KMS-11 (cell line): Measurements from ENCODE around the gene CLRN3.

Source experiments
- H2AFZ ChIP-seq: fragments of 200-600 bp; sonication (generic); 2 replicates; pipeline ENCODE4 v1.6.1; 2016; ENCODE audit warnings: antibody characterized with exemption, mixed run types, low read depth
- H3K27ac ChIP-seq: fragments of 200-600 bp; sonication (generic); 2 replicates; pipeline ENCODE4 v1.6.1; 2016; ENCODE audit warnings: mild to moderate bottlenecking, mixed run types
- H3K27me3 ChIP-seq: fragments of 200-600 bp; sonication (generic); 2 replicates; pipeline ENCODE4 v1.6.1; 2017; ENCODE audit warnings: mild to moderate bottlenecking, low read depth, mixed run types, moderate library complexity; ENCODE audit not compliant: insufficient read depth
- H3K36me3 ChIP-seq: fragments of 200-600 bp; sonication (generic); 2 replicates; pipeline ENCODE4 v1.6.1; 2017; ENCODE audit warnings: mild to moderate bottlenecking, mixed run types; ENCODE audit not compliant: insufficient read depth
- H3K4me1 ChIP-seq: fragments of 200-600 bp; sonication (generic); 2 replicates; pipeline ENCODE4 v1.6.1; 2016; ENCODE audit warnings: mild to moderate bottlenecking, low read depth, mixed run types; ENCODE audit not compliant: poor library complexity, severe bottlenecking
- H3K4me2 ChIP-seq: fragments of 200-600 bp; sonication (generic); 2 replicates; pipeline ENCODE4 v1.7.0; 2016; ENCODE audit warnings: mild to moderate bottlenecking, mixed run types
- H3K4me3 ChIP-seq: fragments of 200-600 bp; sonication (generic); IDR thresholded peaks from 2 replicates; pipeline ENCODE4 v1.6.1; 2017; ENCODE audit warnings: low read depth, low read length, mixed read lengths; ENCODE audit not compliant: insufficient read depth
- H3K79me2 ChIP-seq: fragments of 200-600 bp; sonication (generic); 2 replicates; pipeline ENCODE4 v1.6.1; 2016; ENCODE audit warnings: low read depth, mixed run types; ENCODE audit not compliant: insufficient read depth
- H3K9ac ChIP-seq: fragments of 200-600 bp; sonication (generic); 2 replicates; pipeline ENCODE4 v1.6.1; 2016; ENCODE audit warnings: mild to moderate bottlenecking, mixed run types
- H4K20me1 ChIP-seq: fragments of 200-600 bp; sonication (generic); 2 replicates; pipeline ENCODE4 v1.6.1; 2016; ENCODE audit warnings: mild to moderate bottlenecking, mixed run types; ENCODE audit not compliant: insufficient read depth
- CTCF ChIP-seq: fragments of 200-600 bp; sonication (generic); conservative IDR thresholded peaks from 2 replicates; pipeline ENCODE4 v1.6.1; 2017; ENCODE audit warnings: low read depth, mild to moderate bottlenecking, antibody characterized with exemption, low read length, moderate library complexity, mixed read lengths

Gene CLRN3

GRCh38 chr10:127887541-127888415 lies 5.0 kb downstream of the CLRN3 start:
- H3K4me2 ChIP-seq = no peak overlapping the region
- no peaks in the 10 kb centered on the region for H4K20me1 ChIP-seq
- H3K9ac ChIP-seq = no peak overlapping the region
- no peaks in the 10 kb centered on the region for H3K36me3 ChIP-seq
- H3K27me3 ChIP-seq = no peaks in the 10 kb centered on the region
- TF ChIP-seq CTCF = no peak
- H3K4me1 ChIP-seq = no peaks in the 10 kb centered on the region
- no peak overlapping the region for H3K4me3 ChIP-seq
- H3K79me2 ChIP-seq = no peaks in the 10 kb centered on the region
- H2AFZ ChIP-seq = no peak overlapping the region
- H3K27ac ChIP-seq = no peak overlapping the region

GRCh38 chr10:127886371-127887051 lies 6.2 kb downstream of the CLRN3 start:
- Histone ChIP-seq H3K79me2 (no peaks in the 10 kb centered on the region), H4K20me1 (no peaks in the 10 kb centered on the region), H3K4me3 (no peak overlapping the region)

GRCh38 chr10:127884501-127884900 lies 8.2 kb downstream of the CLRN3 start:
- H3K79me2 ChIP-seq = no peaks in the 10 kb centered on the region
- no peak overlapping the region for H3K9ac ChIP-seq
- H3K4me3 ChIP-seq = no peak overlapping the region
- H3K4me2 ChIP-seq = no peak overlapping the region
- no peak for TF ChIP-seq CTCF
- H4K20me1 ChIP-seq = no peaks in the 10 kb centered on the region
- no peaks in the 10 kb centered on the region for H3K4me1 ChIP-seq
- no peak overlapping the region for H3K27ac ChIP-seq
- no peaks in the 10 kb centered on the region for H3K36me3 ChIP-seq
- no peak overlapping the region for H2AFZ ChIP-seq
- H3K27me3 ChIP-seq = no peaks in the 10 kb centered on the region

More at GRCh38 chr10:127886371-127887051, 6.2 kb downstream of the CLRN3 start:
- H3K4me2 ChIP-seq = no peak overlapping the region
- no peaks in the 10 kb centered on the region for H3K36me3 ChIP-seq
- H2AFZ ChIP-seq = no peak overlapping the region
- no peak overlapping the region for H3K27ac ChIP-seq
- H3K27me3 ChIP-seq = no peaks in the 10 kb centered on the region
- H3K9ac ChIP-seq = no peak overlapping the region
- H3K4me1 ChIP-seq = no peaks in the 10 kb centered on the region
- no peak for TF ChIP-seq CTCF

GRCh38 chr10:127883516-127883915 lies 9.2 kb downstream of the CLRN3 start:
- no peak overlapping the region for H3K9ac ChIP-seq
- no peak for TF ChIP-seq CTCF
- H3K27me3 ChIP-seq = no peaks in the 10 kb centered on the region
- H3K4me2 ChIP-seq = no peak overlapping the region
- no peaks in the 10 kb centered on the region for H4K20me1 ChIP-seq
- no peaks in the 10 kb centered on the region for H3K4me1 ChIP-seq
- H3K4me3 ChIP-seq = no peak overlapping the region
- no peaks in the 10 kb centered on the region for H3K36me3 ChIP-seq
- no peak overlapping the region for H3K27ac ChIP-seq
- H2AFZ ChIP-seq = no peak overlapping the region
- no peaks in the 10 kb centered on the region for H3K79me2 ChIP-seq
